Naive B cell (primary cell): ENCODE measurements around the gene ARID3B. TPM values are rescaled to one million over a fixed set of nuclear protein-coding genes. Genes with fewer than 3 reads are reported as not detected.
"Not testable (repeated sequence)": the region's sequence is repeated elsewhere in the genome, so short reads cannot be mapped to it uniquely, and the experiment has no call there.

Source experiments
- ATAC-seq, 2 donors: fragments of 150-1000 bp; cut with Tn5 transposase; 2 replicates each; pipeline ENCODE4 v1.10.0; 2021; ENCODE audit warnings: low read depth in 2 of 2, mild to moderate bottlenecking in 2 of 2, moderate library complexity in 2 of 2
- DNase-seq: peaks from one replicate; pipeline ENCODE4 v3.0.0; 2022
- H3K27ac Mint-ChIP-seq, 6 donors: one replicate each; pipeline ENCODE4 v1.8.0; 2020 to 2022; ENCODE audit warnings: mild to moderate bottlenecking in 6 of 6, mixed read lengths in 6 of 6, moderate library complexity in 5 of 6, inconsistent platforms in 2 of 6
- H3K27me3 Mint-ChIP-seq, 3 donors: one replicate each; pipeline ENCODE4 v1.8.0; 2021 to 2022; ENCODE audit warnings: mixed read lengths in 3 of 3, mild to moderate bottlenecking in 1 of 3
- H3K36me3 Mint-ChIP-seq, 2 donors: one replicate each; pipeline ENCODE4 v1.8.0; 2020 to 2022; ENCODE audit warnings: mixed read lengths in 2 of 2, inconsistent platforms in 1 of 2, mild to moderate bottlenecking in 1 of 2
- H3K4me1 Mint-ChIP-seq, 3 donors: one replicate each; pipeline ENCODE4 v1.8.0; 2020 to 2022; ENCODE audit warnings: mixed read lengths in 3 of 3, inconsistent platforms in 1 of 3, mild to moderate bottlenecking in 1 of 3, moderate library complexity in 1 of 3
- H3K4me3 Mint-ChIP-seq, 8 donors: one replicate each; pipeline ENCODE4 v1.8.0; 2020 to 2022; ENCODE audit warnings: mild to moderate bottlenecking in 8 of 8, mixed read lengths in 8 of 8, moderate library complexity in 8 of 8, inconsistent platforms in 2 of 8
- H3K9me3 Mint-ChIP-seq, 7 donors: one replicate each; pipeline ENCODE4 v1.8.0; 2020 to 2022; ENCODE audit warnings: mixed read lengths in 7 of 7, mild to moderate bottlenecking in 5 of 7, inconsistent platforms in 2 of 7, moderate library complexity in 1 of 7
- polyA plus RNA-seq, 6 donors: library from polyadenylated mRNA; unstranded; fragments of 300-500 nt; fragmentation: Illumina TruSeq; gene quantifications; one replicate each; pipeline ENCODE4 v1.2.3, GENCODE V29; 2021; ENCODE audit warnings: low read depth in 6 of 6

Gene ARID3B
- polyA plus RNA-seq, 6 donors from 2014 or later, result 3.0 to 13.6 (median 5.4) TPM

DNA sequence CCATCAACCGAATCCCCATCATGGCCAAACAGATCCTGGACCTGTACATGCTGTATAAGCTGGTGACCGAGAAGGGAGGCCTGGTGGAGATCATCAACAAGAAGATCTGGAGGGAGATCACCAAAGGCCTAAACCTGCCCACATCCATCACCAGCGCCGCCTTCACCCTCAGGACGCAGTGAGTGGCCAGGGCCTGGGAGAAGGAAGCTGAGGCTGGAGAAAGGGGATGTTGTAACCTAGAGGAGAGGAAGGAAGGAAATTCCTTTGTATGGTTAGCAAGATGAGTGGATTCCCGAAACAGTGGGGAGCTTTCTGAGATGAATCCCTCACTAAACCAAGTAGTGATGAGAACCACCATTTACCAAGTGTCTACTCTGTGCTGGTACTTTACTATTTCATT lies 48.8 kb downstream of the ARID3B start:
- peaks cover 8 to 9% of the 10 kb centered on the region in 2 donors for H3K36me3 Mint-ChIP-seq
- no peak for ATAC-seq

DNA sequence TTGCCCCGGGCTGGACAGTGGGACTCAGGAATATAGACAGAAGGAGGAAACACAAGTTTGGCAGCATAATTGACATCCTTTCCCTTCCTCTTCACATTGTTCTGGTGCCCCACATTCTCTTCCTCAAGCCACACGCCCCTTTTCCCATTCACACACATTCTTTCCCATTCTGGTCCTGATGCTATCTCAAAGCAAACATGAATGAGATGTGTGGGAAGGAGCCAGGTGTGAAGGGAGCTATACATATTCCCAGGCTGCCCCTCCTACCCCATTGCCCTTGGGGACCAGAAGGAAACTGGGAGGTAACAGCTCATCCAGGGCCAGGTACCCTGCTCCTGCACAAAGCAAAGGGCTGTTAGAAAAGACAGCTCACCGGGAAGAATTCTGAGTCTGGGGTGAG lies 51.2 kb downstream of the ARID3B start:
- Mint-ChIP-seq H3K4me1 (no peaks in the 10 kb centered on the region), H3K27me3 (no peaks in the 10 kb centered on the region), H3K9me3 (no peaks in the 10 kb centered on the region), H3K27ac (no peak overlapping the region), H3K36me3 (peaks cover 5 to 8% of the 10 kb centered on the region in 2 donors), H3K4me3 (no peak overlapping the region)
- no peak for DNase-seq
- ATAC-seq, result no peak

More for the DNA sequence above, 48.8 kb downstream of the ARID3B start:
- peak overlapping the region in 1 of 6 donors; percentile 49 for H3K27ac Mint-ChIP-seq
- no peak overlapping the region for H3K4me3 Mint-ChIP-seq
- H3K9me3 Mint-ChIP-seq, result no peaks in the 10 kb centered on the region
- H3K4me1 Mint-ChIP-seq, result no peaks in the 10 kb centered on the region
- H3K27me3 Mint-ChIP-seq, result no peaks in the 10 kb centered on the region
- DNase-seq, result no peak

GRCh38 chr15:74593122-74593521 lies 52.1 kb downstream of the ARID3B start:
- Mint-ChIP-seq H3K27ac (peak overlapping the region in 1 of 6 donors; percentile 69), H3K9me3 (no peaks in the 10 kb centered on the region), H3K4me1 (peaks cover 4 to 8% (median 4%) of the 10 kb centered on the region in 3 donors), H3K4me3 (no peak overlapping the region), H3K36me3 (peaks cover 5 to 8% of the 10 kb centered on the region in 2 donors), H3K27me3 (no peaks in the 10 kb centered on the region)
- ATAC-seq (no peak), DNase-seq (no peak)

DNA sequence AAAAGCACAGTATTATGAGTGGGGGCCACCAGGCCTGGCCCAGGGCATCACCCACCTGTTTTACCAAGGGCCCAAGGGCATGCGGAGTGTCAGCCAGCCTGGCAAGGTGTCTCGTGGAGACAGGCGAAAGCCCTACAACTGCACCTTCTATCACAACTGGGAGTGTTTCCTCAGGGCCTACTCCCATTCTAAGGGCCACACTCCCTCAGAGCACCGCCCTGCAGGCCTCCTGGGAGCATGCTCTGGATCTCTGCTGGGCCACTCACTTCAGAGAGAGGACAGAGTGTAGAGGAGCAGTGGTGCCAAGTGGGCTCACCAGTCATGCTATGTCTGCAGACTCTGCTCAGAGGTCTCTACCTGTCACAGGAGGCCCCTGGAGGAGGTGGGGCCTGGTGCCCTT lies 53.4 kb downstream of the ARID3B start:
- Mint-ChIP-seq H3K27ac (no peak overlapping the region), H3K27me3 (no peaks in the 10 kb centered on the region), H3K9me3 (no peaks in the 10 kb centered on the region), H3K4me1 (peaks cover 13 to 18% (median 17%) of the 10 kb centered on the region in 3 donors), H3K36me3 (peaks cover 5 to 8% of the 10 kb centered on the region in 2 donors), H3K4me3 (no peak overlapping the region)
- DNase-seq (no peak), ATAC-seq (no peak)

- no peaks in the 10 kb centered on the region for H3K9me3 Mint-ChIP-seq
- no peak for DNase-seq
- no peaks in the 10 kb centered on the region for H3K27me3 Mint-ChIP-seq
- peak overlapping the region in 1 of 6 donors; percentile 41 for H3K27ac Mint-ChIP-seq
- H3K4me3 Mint-ChIP-seq, result no peak overlapping the region
- ATAC-seq, result no peak
- peaks cover 14 to 19% (median 18%) of the 10 kb centered on the region in 3 donors for H3K4me1 Mint-ChIP-seq
- H3K36me3 Mint-ChIP-seq, result peaks cover 0 to 5% of the 10 kb centered on the region in 2 donors
These were observed 54.3 kb downstream of the ARID3B start for GRCh38 chr15:74595271-74595670.

DNA sequence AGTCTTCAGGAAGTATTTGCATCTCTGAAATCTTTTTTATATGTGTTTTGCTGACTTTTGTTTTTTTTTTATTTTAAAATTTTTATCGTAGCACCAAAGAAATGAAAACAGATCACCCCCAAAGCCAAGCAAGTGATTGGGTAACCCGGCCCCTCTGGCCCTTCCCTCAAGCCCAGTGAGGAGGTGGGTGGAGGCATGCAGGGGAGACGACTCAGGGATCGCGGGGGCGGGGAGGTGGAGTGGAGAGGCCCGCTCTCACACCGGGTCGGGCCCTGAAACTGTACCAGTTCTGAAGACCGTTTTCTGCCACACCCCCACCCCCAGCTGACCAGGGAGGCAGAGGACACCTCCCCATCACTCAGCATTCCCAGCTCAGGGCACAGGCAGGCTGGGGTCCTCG lies 55.7 kb downstream of the ARID3B start:
- not testable (repeated sequence) for H3K9me3 Mint-ChIP-seq, H3K36me3 Mint-ChIP-seq, DNase-seq, ATAC-seq, H3K27ac Mint-ChIP-seq, H3K27me3 Mint-ChIP-seq, H3K4me3 Mint-ChIP-seq
- peaks cover 14 to 19% (median 18%) of the 10 kb centered on the region in 3 donors for H3K4me1 Mint-ChIP-seq

GRCh38 chr15:74597146-74597705 lies 56.2 kb downstream of the ARID3B start:
- ATAC-seq, H3K27me3 Mint-ChIP-seq, DNase-seq, H3K9me3 Mint-ChIP-seq, H3K36me3 Mint-ChIP-seq: not testable (repeated sequence)
- Mint-ChIP-seq H3K4me3 (peak overlapping the region in 2 of 8 donors; percentile 3 to 100), H3K27ac (peak overlapping the region in 1 of 6 donors; percentile 33), H3K4me1 (peaks cover 14 to 19% (median 18%) of the 10 kb centered on the region in 3 donors)

GRCh38 chr15:74598126-74598842 lies 57.3 kb downstream of the ARID3B start:
- peaks cover 14 to 19% (median 18%) of the 10 kb centered on the region in 3 donors for H3K4me1 Mint-ChIP-seq
- H3K9me3 Mint-ChIP-seq, result no peaks in the 10 kb centered on the region
- ATAC-seq (peak; percentile 99), DNase-seq (peak; percentile 83)
- H3K27ac Mint-ChIP-seq, result peak overlapping the region; percentile 78 to 99 (median 96)
- peak overlapping the region; percentile 86 to 100 (median 98) for H3K4me3 Mint-ChIP-seq
- peaks cover 0 to 4% of the 10 kb centered on the region in 2 donors for H3K36me3 Mint-ChIP-seq
- H3K27me3 Mint-ChIP-seq, result no peaks in the 10 kb centered on the region

- no peak for DNase-seq
- H3K9me3 Mint-ChIP-seq, result no peaks in the 10 kb centered on the region
- ATAC-seq, result no peak
- peak overlapping the region; percentile 86 to 100 (median 98) for H3K4me3 Mint-ChIP-seq
- H3K4me1 Mint-ChIP-seq, result peaks cover 14 to 19% (median 18%) of the 10 kb centered on the region in 3 donors
- peak overlapping the region in 1 of 6 donors; percentile 90 for H3K27ac Mint-ChIP-seq
- no peaks in the 10 kb centered on the region for H3K27me3 Mint-ChIP-seq
- H3K36me3 Mint-ChIP-seq, result no peaks in the 10 kb centered on the region
These were observed 58.1 kb downstream of the ARID3B start for GRCh38 chr15:74599156-74599555.

GRCh38 chr15:74603026-74603788 lies 62.2 kb downstream of the ARID3B start:
- peak overlapping the region in 2 of 6 donors; percentile 47 to 67 for H3K27ac Mint-ChIP-seq
- DNase-seq (no peak), ATAC-seq (no peak)
- no peaks in the 10 kb centered on the region for H3K36me3 Mint-ChIP-seq
- no peak overlapping the region for H3K4me3 Mint-ChIP-seq
- peaks cover 9 to 15% (median 9%) of the 10 kb centered on the region in 3 donors for H3K4me1 Mint-ChIP-seq
- no peaks in the 10 kb centered on the region for H3K27me3 Mint-ChIP-seq
- H3K9me3 Mint-ChIP-seq, result no peaks in the 10 kb centered on the region

DNA sequence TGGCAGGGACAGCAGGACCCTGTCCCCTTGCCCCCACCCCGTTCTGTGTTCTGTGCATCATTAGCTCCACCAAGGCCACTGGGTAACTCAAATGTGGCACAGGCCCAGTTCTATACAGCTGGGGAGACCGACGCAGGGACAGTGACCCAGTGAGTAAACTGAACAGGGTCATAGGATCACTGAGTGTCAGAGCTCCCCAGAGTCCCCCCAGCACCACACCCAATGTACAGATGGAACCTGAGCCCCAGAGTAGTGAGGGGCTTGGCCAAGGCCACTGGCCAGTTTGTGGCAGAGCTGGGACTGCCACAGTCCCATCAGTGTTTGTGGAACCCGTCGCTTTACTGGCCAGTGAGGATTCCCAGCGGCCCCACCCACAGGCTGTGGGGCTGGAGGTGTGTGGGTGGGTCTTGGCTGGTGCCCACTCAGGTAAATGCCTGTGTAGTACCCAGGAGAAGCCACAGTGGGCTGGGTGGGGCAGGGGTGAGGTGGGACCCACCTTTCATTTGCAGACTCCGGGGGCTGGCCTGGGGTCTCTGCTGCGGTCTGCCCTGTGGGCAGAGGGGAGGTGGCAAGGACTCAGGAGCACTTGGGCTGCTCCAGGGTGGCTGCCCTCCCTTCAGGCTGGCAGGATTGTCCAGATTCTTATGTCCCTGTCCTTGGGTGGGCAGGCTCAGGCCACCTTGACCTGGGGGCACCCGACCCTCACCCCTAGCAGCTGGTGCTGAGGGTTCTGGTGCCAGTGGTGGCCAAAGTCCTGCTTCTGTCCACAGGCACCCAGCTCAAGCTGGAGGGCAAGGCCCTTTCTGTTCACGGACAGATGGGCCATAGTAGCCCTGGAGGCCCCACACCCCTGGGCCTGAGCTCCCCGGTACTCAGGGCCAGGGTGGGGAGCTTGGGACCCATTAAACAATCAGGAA lies 63.0 kb downstream of the ARID3B start:
- Mint-ChIP-seq H3K9me3 (no peaks in the 10 kb centered on the region), H3K4me1 (peaks cover under 1 to 7% (median 4%) of the 10 kb centered on the region in 3 donors), H3K4me3 (no peak overlapping the region), H3K36me3 (no peaks in the 10 kb centered on the region), H3K27ac (no peak overlapping the region), H3K27me3 (no peaks in the 10 kb centered on the region)
- DNase-seq (no peak), ATAC-seq (no peak)

GRCh38 chr15:74604983-74605794 lies 64.2 kb downstream of the ARID3B start:
- no peak for ATAC-seq
- Mint-ChIP-seq H3K9me3 (no peaks in the 10 kb centered on the region), H3K4me1 (no peaks in the 10 kb centered on the region), H3K27me3 (no peaks in the 10 kb centered on the region), H3K36me3 (no peaks in the 10 kb centered on the region), H3K4me3 (peak overlapping the region in 1 of 8 donors; percentile 3), H3K27ac (no peak overlapping the region)
- DNase-seq, result no peak
